Panc1 (cell line): ENCODE measurements around the gene TRAPPC5. TPM values are rescaled to one million over a fixed set of nuclear protein-coding genes. Genes with fewer than 3 reads are reported as not detected.

ENCODE experiments used
- ATAC-seq: fragments of 200-7000 bp; cut with Tn5 transposase; 2 replicates; pipeline ENCODE4 v1.9.1; 2020; ENCODE audit warnings: mild to moderate bottlenecking, moderate library complexity
- BruUV-seq: library from RNA; stranded (reverse); fragments of 400-500 nt; replicated peaks from 2 replicates; lab custom pipeline; 2021; lab: Mats Ljungman, UMichigan
- CTCF ChIA-PET: fragments of 300-600 bp; sonication (Branson Sonifier 250); formaldehyde crosslinking; loops from one replicate; lab custom pipeline; 2022; ENCODE audit warnings: antibody characterized with exemption; lab: Charles Lee
- POLR2A ChIA-PET: fragments of 300-600 bp; sonication (Branson Sonifier 250); formaldehyde crosslinking; loops from one replicate; lab custom pipeline; 2022; ENCODE audit warnings: antibody characterized with exemption; lab: Charles Lee
- DNase-seq: peaks from one replicate; pipeline ENCODE4 v3.0.0-alpha.2; 2010; ENCODE audit warnings: low read depth, low spot score
- H3K27ac ChIP-seq: 2 replicates; pipeline ENCODE4 v1.5.1; 2011; ENCODE audit warnings: mild to moderate bottlenecking, low read length, inconsistent platforms
- H3K27me3 ChIP-seq: fragments of 200-500 bp; sonication (Bioruptor generic); 2 replicates; pipeline ENCODE4 v1.6.0; 2014; ENCODE audit warnings: low read length, inconsistent platforms; ENCODE audit not compliant: control insufficient read depth, insufficient read depth
- H3K36me3 ChIP-seq: fragments of 200-500 bp; sonication (Bioruptor generic); 2 replicates; pipeline ENCODE4 v1.5.1; 2014; ENCODE audit warnings: inconsistent platforms, mild to moderate bottlenecking, low read length, moderate library complexity; ENCODE audit not compliant: control insufficient read depth, insufficient read depth
- H3K4me1 ChIP-seq: 2 replicates; pipeline ENCODE4 v1.5.1; 2011; ENCODE audit warnings: inconsistent platforms, mild to moderate bottlenecking, low read length, moderate library complexity; ENCODE audit not compliant: control insufficient read depth, insufficient read depth
- H3K4me3 ChIP-seq, 2 experiments: 2 replicates each; pipeline ENCODE4 v1.5.1; 2011 to 2012; ENCODE audit warnings: low read depth in 2 of 2, low read length in 2 of 2, mild to moderate bottlenecking in 2 of 2, inconsistent platforms in 1 of 2, moderate library complexity in 1 of 2
- H3K9me3 ChIP-seq: fragments of 200-500 bp; sonication (Bioruptor generic); 2 replicates; pipeline ENCODE4 v1.5.1; 2014; ENCODE audit warnings: low read depth, mild to moderate bottlenecking, inconsistent platforms, low read length, moderate library complexity; ENCODE audit not compliant: control insufficient read depth, insufficient read depth
- POLR2AphosphoS5 ChIP-seq: IDR thresholded peaks from 2 replicates; pipeline ENCODE4 v1.6.1; 2012; ENCODE audit warnings: mild to moderate bottlenecking, low read depth, low read length, moderate library complexity
- SIN3A ChIP-seq: IDR thresholded peaks from 2 replicates; pipeline ENCODE4 v1.6.1; 2012; ENCODE audit warnings: low read depth, mild to moderate bottlenecking, low read length, moderate library complexity, borderline replicate concordance; ENCODE audit not compliant: insufficient read depth
- TCF7L2 ChIP-seq: IDR thresholded peaks from 2 replicates; pipeline ENCODE4 v1.6.1; 2011; ENCODE audit warnings: mild to moderate bottlenecking, low read depth, low read length, inconsistent platforms
- in situ Hi-C: cut with HindIII; loops from 2 replicates; pipeline ENCODE4 v1.10.0; 2016; ENCODE audit warnings: low sequenced_read_pairs, low pct_unique_long_range_greater_than_20kb
- intact Hi-C: fragments of 100-400 bp; cut with micrococcal nuclease; formaldehyde crosslinking; loops from one replicate; pipeline ENCODE4 v1.10.0; 2022; ENCODE audit not compliant: unreplicated experiment
- total RNA-seq: library from RNA; stranded (reverse); gene quantifications from one replicate; pipeline ENCODE4 v1.2.1, GENCODE V29; 2021; ENCODE audit not compliant: unreplicated experiment
- TF ChIP-seq, protein P1 (sequence below), 2 experiments: IDR thresholded peaks; 2 replicates each; pipeline ENCODE4 v1.6.1; 2011 to 2012; ENCODE audit warnings: low read depth in 2 of 2, control low read depth in 1 of 2, low read length in 1 of 2, mild to moderate bottlenecking in 1 of 2, moderate library complexity in 1 of 2; ENCODE audit not compliant: insufficient read depth in 1 of 2
- TF ChIP-seq, protein P2 (sequence below): fragments of 450-650 bp; IDR thresholded peaks from 2 replicates; pipeline ENCODE4 v1.5.1; 2017; ENCODE audit warnings: mild to moderate bottlenecking

Gene TRAPPC5
- total RNA-seq, 1 experiment from 2014 or later, result 101 TPM

DNA sequence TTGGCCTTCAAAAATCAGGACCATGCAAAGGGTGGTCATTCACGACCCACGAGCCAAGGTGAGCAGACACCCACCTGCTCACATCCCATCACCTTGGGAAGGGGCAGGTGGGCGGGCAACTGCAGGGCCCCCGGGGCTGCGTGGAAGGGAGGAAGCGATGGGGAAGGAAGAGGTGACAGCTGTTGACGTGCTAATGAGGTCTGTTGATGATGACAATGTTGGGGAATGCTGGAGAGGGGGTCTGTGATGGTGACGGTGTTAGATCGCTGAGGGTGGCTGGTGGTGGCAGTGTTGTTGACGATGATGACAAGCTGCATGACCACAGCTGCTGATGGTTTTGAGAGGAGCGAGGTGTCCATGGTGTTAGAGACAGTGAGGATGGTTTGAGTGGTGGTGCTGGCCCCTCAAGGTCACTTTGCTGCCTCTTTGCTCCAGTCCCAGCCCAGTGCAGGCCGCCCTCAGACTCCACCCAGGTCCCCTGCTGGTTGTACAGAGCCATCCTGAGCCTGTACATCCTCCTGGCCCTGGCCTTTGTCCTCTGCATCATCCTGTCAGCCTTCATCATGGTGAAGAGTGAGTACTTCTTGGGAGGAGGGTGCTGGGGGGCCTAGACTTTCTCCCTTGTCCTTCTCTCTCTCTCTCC is 2.8 kb upstream of the TRAPPC5 start:
- ATAC-seq, result no peak
- no peaks in the 10 kb centered on the region for H3K9me3 ChIP-seq
- intact Hi-C loops, result no loop called here
- H3K4me1 ChIP-seq, result no peaks in the 10 kb centered on the region; the same call in 1 of the 2 replicates
- ChIA-PET POLR2A (interaction anchor here (0.5 kb wide), 1 partner anchor 48 kb away, joined by 4 read pairs; the partner anchor contains the start of genes PET100 and XAB2), CTCF (no interaction called here)
- H3K27me3 ChIP-seq, result no peaks in the 10 kb centered on the region
- BruUV-seq, result no TSS peak
- in situ Hi-C loops, result no loop called here
- no peak overlapping the region for H3K4me3 ChIP-seq
- H3K27ac ChIP-seq, result no peak overlapping the region
- no peak for TF ChIP-seq TCF7L2
- TF ChIP-seq, protein P1, sequence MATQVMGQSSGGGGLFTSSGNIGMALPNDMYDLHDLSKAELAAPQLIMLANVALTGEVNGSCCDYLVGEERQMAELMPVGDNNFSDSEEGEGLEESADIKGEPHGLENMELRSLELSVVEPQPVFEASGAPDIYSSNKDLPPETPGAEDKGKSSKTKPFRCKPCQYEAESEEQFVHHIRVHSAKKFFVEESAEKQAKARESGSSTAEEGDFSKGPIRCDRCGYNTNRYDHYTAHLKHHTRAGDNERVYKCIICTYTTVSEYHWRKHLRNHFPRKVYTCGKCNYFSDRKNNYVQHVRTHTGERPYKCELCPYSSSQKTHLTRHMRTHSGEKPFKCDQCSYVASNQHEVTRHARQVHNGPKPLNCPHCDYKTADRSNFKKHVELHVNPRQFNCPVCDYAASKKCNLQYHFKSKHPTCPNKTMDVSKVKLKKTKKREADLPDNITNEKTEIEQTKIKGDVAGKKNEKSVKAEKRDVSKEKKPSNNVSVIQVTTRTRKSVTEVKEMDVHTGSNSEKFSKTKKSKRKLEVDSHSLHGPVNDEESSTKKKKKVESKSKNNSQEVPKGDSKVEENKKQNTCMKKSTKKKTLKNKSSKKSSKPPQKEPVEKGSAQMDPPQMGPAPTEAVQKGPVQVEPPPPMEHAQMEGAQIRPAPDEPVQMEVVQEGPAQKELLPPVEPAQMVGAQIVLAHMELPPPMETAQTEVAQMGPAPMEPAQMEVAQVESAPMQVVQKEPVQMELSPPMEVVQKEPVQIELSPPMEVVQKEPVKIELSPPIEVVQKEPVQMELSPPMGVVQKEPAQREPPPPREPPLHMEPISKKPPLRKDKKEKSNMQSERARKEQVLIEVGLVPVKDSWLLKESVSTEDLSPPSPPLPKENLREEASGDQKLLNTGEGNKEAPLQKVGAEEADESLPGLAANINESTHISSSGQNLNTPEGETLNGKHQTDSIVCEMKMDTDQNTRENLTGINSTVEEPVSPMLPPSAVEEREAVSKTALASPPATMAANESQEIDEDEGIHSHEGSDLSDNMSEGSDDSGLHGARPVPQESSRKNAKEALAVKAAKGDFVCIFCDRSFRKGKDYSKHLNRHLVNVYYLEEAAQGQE (IDR thresholded peaks at IDR 0.05; ENCODE audit: insufficient read depth in 1 of 2, low read depth in 2 of 2, low read length in 1 of 2), result no peak
- TF ChIP-seq SIN3A, result no peak
- no peak for DNase-seq
- no peaks in the 10 kb centered on the region; the same call in 1 of the 2 replicates for H3K36me3 ChIP-seq

GRCh38 chr19:7678971-7679751 is 1.5 kb upstream of the TRAPPC5 start:
- DNase-seq (no peak), ATAC-seq (no peak)
- TF ChIP-seq TCF7L2, result no peak
- no peak for TF ChIP-seq POLR2AphosphoS5
- TF ChIP-seq, protein P1 (IDR thresholded peaks at IDR 0.05; ENCODE audit: insufficient read depth in 1 of 2, low read depth in 2 of 2, low read length in 1 of 2), result no peak
- TF ChIP-seq, protein P2, sequence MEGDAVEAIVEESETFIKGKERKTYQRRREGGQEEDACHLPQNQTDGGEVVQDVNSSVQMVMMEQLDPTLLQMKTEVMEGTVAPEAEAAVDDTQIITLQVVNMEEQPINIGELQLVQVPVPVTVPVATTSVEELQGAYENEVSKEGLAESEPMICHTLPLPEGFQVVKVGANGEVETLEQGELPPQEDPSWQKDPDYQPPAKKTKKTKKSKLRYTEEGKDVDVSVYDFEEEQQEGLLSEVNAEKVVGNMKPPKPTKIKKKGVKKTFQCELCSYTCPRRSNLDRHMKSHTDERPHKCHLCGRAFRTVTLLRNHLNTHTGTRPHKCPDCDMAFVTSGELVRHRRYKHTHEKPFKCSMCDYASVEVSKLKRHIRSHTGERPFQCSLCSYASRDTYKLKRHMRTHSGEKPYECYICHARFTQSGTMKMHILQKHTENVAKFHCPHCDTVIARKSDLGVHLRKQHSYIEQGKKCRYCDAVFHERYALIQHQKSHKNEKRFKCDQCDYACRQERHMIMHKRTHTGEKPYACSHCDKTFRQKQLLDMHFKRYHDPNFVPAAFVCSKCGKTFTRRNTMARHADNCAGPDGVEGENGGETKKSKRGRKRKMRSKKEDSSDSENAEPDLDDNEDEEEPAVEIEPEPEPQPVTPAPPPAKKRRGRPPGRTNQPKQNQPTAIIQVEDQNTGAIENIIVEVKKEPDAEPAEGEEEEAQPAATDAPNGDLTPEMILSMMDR, result no peak; the same call in 1 of the 2 replicates
- TF ChIP-seq SIN3A, result no peak
- in situ Hi-C loops, result no loop called here
- H3K27me3 ChIP-seq, result no peaks in the 10 kb centered on the region
- H3K27ac ChIP-seq, result no peak overlapping the region
- H3K4me1 ChIP-seq, result no peaks in the 10 kb centered on the region; the same call in 1 of the 2 replicates
- POLR2A ChIA-PET, result no interaction called here
- H3K9me3 ChIP-seq, result no peaks in the 10 kb centered on the region
- CTCF ChIA-PET, result no interaction called here
- H3K36me3 ChIP-seq, result no peaks in the 10 kb centered on the region; the same call in 1 of the 2 replicates
- BruUV-seq, result no TSS peak
- no peak overlapping the region for H3K4me3 ChIP-seq
- intact Hi-C loops, result no loop called here
